Breast epithelium (tissue), 3 donors: ENCODE data around the gene LMX1B.

Experiments
- POLR2AphosphoS5 ChIP-seq, 3 donors: sonication (generic); formaldehyde crosslinking; IDR thresholded peaks; one replicate each; pipeline ENCODE4 v1.6.1; 2017; ENCODE audit warnings: antibody characterized with exemption in 3 of 3
- TF ChIP-seq, protein P1 (sequence below), 3 donors: fragments of 450-650 bp; IDR thresholded peaks; one replicate each; pipeline ENCODE4 v1.5.1; 2016 to 2017; ENCODE audit warnings: antibody characterized with exemption in 3 of 3, mild to moderate bottlenecking in 3 of 3, moderate library complexity in 3 of 3

GRCh38 chr9:126584611-126585010 lies 29.1 kb upstream of the LMX1B start:
- TF ChIP-seq, protein P1, sequence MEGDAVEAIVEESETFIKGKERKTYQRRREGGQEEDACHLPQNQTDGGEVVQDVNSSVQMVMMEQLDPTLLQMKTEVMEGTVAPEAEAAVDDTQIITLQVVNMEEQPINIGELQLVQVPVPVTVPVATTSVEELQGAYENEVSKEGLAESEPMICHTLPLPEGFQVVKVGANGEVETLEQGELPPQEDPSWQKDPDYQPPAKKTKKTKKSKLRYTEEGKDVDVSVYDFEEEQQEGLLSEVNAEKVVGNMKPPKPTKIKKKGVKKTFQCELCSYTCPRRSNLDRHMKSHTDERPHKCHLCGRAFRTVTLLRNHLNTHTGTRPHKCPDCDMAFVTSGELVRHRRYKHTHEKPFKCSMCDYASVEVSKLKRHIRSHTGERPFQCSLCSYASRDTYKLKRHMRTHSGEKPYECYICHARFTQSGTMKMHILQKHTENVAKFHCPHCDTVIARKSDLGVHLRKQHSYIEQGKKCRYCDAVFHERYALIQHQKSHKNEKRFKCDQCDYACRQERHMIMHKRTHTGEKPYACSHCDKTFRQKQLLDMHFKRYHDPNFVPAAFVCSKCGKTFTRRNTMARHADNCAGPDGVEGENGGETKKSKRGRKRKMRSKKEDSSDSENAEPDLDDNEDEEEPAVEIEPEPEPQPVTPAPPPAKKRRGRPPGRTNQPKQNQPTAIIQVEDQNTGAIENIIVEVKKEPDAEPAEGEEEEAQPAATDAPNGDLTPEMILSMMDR (IDR thresholded peaks at IDR 0.05) = no peak
- no peak for TF ChIP-seq POLR2AphosphoS5 (IDR thresholded peaks at IDR 0.05)
